Stimulated activated CD4-positive, alpha-beta T cell treated with anti-CD3 and anti-CD28 coated beads, Interleukin-15, amount 100 ng/mL, for 24 hours (primary cell): Measurements from ENCODE around the gene POLR1E.
"Not testable (repeated sequence)": the region's sequence is repeated elsewhere in the genome, so short reads cannot be mapped to it uniquely, and the experiment has no call there.

Experiments
- DNase-seq: peaks from one replicate; pipeline ENCODE4 v3.0.0-alpha.2; 2020

POLR1E gene

DNA sequence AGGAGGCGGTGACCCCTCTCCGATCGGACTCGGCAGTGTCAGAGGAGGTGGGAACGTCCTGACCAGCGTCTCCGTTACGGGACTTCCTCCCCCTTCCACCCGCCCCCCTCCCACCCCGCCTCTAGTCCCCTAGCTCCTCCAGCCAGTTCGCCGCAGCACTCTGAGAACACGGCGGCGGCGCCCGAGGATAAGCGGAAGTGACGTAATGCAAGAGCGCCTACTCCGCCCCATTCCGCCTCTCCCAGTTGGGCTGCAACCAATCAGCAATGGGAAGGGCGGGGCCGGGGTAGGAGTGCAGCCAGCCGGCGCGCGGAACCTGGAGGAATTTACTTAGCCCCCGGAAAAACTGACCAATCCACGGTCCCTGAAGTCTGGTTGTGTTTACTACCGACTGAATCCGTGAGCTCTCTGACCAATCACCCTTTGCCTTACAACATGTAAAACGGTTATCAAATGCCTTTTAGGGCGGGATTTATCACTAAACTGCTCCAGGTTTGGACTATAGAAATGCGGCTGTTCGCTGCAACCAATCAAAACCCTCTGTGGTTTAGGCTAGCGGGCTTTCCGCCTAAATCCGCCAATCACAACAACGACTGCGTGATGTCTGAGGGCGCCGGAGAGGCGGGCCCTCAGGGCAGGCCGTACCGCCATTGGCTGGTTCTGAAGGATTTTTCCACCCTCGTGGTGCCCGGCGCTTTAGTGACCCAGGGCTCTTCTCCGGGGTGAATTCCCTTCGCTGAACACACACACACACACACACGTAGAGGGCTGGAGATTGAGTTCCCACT is 20.3 kb upstream of the POLR1E start, which contains the start of gene ZBTB5:
ZBTB5 (minus strand) TSS at position 202 of the 788 bp plus-strand sequence. CDS start 22,899 bp downstream, outside the sequence.
- DNase-seq: peak; percentile 99

DNA sequence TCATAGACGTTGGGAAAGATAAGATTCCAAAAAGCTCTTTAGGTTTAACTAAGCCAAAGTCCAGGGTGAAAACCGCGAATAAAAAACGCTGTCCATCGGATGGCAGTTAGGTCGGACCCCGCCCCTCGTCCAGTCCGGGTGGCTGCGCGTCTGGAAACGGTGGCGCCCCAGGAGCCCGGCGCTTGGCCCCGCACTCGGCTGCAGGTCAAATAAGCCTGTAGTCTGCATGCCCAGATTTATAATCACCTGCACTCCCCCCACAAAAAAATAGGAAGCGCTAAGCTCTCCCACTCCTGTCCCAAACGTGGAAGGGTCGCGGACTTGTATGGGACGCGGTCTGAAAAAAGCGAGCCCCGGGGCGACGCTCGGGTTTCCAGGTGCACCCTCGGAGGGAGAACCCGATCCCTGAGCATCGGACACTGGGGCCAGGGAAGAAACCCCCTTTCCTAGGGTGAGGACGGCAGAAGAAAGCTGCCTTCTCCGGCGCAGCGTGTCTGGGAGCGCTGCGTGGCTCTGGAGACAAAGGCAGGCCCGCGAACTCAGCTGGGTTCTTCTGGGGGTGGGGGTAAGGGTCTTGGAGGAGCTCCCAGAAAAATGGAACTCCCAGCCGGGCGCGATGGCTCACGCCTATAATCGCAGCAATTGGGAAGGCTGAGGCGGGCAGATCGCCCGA is 19.6 kb upstream of the POLR1E start:
- DNase-seq: peak; percentile 65

DNA sequence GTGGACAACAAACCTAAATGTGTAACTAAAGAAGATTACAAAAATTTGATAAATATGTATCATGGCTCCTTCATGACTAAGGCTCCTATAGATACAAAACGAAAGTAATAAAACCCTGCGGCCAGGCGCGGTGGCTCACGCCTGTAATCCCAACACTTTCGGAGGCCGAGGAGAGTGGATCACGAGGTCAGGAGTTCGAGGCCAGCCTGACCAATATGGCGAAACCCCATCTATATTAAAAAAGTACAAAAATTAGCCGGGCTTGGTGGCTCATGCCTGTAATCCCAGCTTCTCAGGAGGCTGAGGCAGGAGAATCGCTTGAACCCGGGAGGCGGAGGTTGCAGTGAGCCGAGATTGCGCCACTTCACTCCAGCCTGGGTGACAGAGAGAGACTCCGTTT is 18.2 kb upstream of the POLR1E start:
- not testable (repeated sequence) for DNase-seq

DNA sequence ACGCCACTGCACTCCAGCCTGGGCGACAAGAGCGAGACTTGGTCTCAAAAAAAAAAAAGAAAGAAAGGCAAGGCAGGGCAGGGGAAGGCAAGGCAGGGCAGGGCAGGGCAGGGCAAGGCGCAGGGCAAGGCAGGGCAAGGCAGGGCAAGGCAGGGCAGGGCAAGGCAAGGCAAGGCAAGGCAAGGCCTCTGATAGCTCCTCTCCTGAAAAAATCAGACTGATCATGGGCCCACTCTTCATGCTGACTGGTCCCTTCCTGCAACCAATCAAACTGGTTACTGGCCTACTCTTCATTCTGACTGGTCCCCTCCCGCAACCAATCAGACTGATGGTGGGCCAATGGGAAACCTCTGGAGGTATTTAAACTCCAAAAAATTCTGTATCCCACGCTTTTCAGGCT is 17.1 kb upstream of the POLR1E start:
- no peak for DNase-seq

DNA sequence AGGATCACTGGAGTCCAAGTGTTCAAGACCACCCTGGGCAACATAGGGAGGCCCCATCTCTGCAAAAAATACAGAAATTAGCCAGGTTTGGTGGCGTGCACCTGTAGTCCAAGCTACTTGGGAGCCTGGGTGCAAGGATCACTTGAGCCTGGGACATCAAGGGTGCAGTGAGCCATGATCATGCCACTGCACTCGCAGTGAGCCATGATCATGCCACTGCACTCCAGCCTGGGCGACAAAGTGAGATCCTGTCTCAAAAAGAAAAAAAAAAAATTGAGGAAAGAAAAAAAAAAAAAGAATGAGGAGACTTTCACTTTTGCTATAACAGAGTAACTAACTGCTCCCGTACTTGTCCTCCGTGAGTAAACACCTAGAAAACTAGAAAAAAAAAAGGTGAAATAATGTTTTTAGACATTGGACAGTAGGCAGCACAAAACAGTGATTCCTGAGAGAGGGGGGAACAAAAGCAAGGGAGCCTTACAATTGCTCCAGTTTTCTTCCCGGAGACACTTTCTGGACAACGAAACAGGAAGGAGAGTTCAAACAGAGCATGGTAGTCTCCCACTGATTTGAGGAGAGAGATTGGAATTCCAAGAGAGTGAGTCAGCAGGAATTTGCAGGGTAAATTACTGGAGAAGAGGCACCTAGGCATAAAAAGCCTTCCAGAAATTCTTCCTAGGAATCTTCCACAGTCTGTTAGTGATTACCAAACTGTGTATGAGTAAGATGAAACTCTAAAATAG is 13.6 kb upstream of the POLR1E start:
- DNase-seq: no peak

DNA sequence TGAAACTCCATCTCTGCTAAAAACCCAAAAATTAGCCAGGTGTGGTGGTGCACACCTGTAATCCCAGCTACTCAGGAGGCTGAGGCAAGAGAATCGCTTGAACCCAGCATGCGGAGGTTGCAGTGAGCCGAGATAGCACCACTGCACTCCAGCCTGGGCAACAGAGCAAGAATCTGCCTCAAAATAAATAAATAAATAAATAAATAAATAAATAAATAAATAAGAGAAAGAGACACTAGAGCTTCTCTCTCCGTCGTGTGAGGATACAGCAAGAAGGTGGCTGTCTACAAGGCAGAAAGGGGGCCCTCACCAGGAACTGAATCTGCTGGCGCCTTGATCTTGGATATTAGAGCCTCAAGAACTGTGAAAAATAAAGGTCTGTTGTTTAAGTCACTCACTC is 11.8 kb upstream of the POLR1E start:
- not testable (repeated sequence) for DNase-seq

DNA sequence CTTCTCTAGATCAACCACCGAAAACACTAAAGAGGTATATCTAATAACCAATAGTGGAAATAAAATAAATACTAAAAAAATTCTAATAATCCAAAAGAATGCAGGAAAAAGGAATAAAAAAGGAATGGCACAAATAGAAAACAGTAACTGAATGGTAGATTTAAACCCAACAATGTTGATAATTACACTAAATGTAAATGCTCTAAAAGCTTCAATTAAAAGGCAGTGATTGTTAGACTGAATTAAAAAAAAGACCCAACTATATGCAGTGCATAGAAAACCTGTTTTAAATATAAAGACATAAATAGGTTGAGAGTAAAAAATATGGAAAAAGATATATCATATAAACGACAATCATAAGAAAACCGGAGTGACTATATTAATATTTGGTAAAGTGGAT is 11.3 kb upstream of the POLR1E start:
- no peak for DNase-seq

DNA sequence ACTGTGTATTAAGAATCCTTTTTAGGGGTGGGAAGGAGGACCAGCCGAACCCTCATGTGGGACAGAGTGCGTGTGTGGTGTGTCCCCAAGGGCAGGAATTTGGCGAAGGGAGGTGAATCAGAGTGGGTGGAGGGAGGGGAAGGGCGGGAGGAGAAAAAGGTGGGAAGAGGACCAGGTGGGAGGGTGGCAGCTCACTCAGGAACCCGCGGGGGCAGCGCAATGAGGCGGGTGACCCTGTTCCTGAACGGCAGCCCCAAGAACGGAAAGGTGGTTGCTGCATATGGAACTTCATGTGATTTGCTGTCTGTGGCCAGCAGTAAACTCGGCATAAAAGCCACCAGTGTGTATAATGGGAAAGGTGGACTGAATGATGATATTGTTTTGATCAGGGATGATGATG is 8.8 kb upstream of the POLR1E start:
- no peak for DNase-seq

DNA sequence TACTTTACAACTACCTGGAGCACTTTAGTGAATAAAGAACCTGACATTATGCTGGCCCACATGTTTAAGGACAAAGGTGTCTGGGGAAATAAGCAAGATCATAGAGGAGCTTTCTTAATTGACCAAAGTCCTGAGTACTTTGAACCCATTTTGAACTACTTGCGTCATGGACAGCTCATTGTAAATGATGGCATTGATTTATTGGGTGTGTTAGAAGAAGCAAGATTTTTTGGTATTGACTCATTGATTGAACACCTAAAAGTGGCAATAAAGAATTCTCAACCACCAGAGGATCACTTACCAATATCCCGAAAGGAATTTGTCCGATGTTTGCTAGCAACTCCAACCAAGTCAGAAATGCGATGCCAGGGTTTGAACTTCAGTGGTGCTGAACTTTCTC is 8.3 kb upstream of the POLR1E start:
- DNase-seq: not testable (repeated sequence)

DNA sequence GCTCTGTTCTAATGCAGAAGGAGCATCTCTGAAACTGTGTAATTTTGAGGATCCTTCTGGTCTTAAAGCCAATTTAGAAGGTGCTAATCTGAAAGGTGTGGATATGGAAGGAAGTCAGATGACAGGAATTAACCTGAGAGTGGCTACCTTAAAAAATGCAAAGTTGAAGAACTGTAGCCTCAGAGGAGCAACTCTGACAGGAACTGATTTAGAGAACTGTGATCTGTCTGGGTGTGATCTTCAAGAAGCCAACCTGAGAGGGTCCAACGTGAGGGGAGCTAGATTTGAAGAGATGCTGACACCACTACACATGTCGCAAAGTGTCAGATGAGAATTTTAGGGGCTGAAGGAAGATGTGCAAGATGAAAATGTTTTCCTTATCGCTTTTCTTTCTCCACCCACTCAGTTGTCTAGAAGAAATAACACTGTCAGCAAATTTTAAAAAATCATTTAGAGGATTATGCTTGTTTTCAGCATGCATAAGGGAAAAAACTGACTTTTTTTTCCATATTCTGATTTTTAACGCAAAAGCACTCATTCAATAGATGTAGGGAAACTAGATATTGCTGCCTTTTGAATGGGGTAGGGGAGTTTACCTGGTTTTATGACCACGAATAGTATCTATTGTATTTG is 7.6 kb upstream of the POLR1E start:
- not testable (repeated sequence) for DNase-seq

DNA sequence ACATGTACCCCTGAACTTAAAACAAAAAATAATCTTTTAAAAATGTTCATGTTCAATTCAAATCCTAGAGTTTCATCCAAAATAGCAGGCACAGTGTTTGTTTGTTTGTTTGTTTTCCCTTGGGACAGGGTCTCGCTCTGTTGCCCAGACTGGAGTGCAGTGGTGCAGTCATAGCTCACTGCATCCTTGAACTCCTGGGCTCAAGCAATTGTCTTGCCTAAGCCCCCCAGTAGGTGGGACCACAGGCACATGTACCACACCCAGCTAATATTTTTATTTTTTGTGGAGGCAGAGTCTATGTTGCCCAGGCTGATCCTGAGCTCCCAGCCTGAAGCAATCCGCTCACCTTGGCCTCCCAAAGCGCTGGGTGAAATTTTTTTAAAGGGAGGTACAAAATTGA is 5.0 kb upstream of the POLR1E start:
- no peak for DNase-seq

DNA sequence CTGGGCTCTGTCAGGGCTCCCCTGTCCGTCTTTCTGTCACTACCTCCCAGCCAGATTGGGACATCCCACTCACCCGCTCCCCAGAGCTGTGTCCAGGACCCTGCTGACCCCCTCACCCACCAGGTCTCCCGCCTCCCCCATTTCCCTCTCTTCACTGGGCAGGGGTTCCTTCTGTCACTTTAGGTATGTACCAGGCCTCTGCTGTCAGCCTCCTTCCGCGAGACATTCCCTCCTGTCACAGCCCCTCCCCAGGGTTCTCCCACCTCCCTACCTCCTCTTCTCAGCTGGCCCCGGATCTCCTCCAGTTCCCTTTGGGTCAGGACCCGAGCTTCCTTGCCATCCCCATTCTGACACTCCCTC is 488 bp downstream of the POLR1E start:
- DNase-seq: no peak

DNA sequence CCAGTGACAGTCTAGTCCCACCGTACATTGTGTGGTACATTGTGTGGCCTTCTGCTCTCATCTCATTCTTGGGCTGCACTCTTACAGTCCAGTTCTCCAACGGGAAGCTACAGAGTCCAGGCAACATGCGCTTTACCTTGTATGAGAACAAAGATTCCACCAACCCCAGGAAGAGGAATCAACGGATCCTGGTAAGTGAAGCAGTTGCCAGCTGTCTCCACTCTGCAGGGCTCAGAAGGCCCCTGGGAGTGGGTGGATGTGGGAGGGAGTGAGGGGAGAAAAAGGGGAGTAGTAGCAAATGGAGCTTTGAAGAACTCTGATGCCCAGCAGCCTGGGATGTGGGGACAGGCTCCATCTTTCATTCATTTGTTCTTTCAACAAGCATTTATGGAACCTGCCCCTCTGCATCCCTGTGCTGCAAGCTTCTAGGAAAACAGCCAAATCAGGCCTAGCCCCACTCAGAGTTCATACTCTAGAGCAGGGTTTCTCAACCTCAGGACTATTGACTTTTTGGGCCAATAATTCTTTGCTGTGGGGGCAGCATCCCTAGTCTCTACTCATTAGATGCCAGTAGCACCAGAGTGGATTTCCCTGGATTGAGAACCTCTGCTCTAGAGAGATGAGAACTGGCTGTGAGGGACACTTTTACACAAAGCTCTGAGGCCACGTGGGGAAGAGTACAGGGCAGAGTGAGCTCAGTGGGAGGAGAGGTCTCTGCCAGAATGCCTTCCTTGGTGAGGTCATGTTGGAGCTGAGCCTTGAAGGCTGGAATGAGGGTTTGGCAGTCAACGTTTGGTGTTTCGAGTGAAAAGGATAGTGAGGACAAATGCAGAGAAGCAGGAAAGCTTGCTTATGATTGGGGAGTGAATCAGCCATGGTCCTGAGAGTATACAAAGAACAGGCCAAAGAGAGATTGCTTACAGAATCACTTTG is 1.1 kb downstream of the POLR1E start:
- no peak for DNase-seq

DNA sequence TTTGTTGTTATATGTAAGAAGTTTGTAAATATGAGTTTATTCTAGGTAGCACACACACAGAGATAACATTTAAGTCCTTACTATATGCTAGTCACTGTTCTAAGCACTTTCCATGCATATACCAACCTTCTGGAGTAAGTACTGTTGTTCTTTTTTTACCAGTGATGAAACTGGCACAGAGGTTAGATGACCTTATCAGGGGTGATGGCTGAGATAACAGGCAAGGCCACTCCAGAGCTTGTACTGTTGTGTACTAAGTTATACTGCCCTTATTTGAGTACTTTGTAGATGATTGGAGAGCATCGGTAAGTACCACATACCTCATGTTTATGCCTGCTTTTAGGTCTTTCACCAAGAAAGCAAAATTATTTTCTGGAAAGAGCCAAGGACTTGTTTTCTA is 6.2 kb downstream of the POLR1E start:
- no peak for DNase-seq

DNA sequence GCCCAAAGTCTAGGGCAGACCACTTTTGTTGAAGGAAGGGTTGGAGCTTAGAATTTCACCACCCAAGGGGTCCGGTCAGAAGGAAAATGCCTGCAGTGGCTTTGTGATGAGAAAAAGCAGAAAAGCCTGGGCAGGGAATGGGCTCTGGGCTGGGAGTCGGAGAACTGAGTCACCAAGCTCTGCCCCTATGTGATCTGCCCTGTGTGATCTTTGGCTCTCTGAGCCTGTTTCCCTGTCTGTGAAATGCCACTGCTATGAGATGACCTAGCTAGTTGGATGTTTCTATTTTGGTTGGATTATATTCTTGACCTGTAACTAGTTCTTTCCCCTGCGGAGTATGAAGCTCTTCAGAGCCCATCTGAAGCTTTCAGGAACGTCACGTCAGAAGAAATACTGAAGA is 9.8 kb downstream of the POLR1E start:
- DNase-seq: no peak

DNA sequence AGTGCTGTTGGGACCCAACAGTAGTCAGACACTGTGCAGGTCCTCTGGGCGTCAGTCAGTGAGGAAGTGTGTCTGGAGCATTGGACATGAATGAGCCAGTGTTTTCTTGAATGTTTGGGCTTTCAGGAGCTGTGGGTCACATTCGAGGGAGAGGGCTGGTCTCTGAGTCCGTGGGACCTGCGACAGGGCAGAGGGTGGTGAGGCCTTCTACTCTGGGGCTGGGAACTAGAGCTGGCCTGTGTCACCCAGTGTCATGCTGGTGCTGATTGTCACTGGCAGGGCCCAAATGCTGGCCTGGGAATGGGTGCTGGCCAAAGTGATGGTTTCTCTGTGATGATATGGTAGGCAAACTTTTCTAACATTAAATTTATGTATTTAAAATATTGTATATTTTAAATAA is 10.3 kb downstream of the POLR1E start:
- DNase-seq: no peak

DNA sequence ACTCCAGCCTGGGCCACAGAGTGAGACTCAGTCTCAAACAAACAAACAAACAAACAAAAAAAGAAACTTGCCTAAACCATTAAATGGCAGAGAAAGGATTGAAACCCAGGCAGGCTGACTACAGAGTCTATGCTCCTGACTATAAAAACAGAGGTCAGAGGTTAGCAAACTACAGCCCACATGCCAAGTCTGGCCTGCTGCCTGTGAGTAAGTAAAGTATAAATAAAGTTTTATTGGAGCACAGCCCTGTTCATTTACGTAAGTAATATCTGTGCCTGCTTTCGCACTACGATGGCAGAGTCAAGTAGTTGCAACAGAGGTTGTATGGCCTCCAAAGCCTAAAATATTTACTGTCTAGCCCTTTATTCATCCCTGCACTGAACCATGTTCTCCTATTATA is 11.6 kb downstream of the POLR1E start:
- DNase-seq: no peak

DNA sequence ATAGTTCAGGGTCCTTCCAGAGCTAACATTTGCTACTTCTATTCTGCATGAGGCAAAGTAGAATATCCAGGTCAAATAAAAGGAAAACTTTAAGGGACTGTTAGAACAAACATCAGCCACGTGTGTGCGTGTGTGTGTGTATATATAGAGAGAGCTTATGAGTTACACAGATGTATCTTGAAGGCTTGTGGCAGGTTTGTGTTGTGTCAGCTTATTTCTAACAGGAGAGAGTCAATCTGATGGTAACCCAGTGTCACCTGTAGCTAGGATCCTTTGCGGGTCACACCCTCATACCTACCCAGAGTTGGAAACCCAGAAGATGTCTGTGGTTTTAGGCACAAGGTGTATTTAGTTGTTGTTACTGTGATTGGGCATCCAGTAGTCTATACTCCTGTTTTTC is 12.7 kb downstream of the POLR1E start:
- no peak for DNase-seq

DNA sequence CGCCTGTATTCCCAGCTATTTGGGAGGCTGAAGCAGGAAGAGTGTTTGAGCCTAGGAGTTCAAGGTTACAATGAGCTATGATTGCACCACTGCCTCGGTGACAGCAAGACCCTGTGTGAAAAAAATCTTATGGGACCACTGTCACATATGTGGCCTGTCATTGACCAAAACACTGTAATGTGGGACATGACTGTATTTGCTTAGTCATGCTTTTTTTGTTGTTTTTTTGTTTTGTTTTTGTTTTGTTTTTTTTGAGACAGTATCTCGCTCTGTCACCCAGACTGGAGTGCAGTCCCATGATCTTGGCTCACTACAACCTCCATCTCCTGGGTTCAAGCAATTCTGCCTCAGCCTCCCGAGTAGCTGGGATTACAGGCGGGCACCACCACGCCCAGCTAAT is 13.5 kb downstream of the POLR1E start:
- DNase-seq: no peak

DNA sequence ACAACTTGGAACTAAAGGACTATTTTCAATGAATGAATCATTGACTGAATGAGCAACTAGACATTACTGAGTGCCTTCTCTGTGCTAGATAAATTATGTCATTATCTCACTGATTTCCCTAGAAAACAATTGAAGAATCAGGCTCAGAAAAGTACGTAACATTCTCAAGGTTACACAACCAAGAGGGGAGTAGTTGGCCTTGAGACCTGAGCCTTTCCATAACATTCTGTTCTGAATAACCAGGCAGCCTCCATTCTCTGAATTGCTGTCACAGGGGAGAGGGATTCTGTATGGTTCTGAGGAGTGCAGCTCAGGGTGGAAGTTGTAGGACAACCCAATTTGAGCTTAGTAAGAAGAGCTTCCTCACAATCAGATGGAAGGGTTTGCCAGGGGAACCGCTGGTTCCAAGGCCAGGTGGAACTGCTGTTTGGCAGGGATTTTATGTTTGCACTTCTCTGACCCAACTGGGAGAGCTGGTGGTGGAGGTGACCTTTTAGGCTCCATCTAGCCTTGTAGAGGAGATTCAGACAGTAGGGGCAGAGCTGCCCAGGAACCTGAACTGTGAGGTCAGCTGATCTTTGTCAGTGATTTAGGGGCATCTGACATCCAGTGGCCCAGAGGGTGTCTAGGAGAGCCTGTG is 16.3 kb downstream of the POLR1E start:
- no peak for DNase-seq

DNA sequence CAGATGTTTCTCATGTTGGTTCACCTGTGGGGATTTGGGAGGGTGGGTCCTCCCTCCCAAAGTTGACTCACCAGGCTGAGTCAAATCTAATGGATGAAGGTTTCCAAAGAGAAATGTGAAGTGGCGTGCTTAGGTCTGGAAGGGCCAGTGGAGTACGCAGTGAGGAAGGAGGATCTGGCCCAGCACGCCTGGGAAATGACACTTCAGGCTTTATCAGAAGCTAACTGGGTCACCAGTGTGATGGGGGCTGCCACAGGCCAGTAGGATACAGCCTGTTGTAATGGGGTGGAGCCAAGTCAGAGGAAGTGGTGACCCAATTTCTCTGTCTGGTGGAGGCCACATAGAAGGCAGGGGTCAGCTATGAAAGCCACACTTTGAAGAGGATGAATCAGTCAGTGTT is 18.0 kb downstream of the POLR1E start:
- DNase-seq: no peak

DNA sequence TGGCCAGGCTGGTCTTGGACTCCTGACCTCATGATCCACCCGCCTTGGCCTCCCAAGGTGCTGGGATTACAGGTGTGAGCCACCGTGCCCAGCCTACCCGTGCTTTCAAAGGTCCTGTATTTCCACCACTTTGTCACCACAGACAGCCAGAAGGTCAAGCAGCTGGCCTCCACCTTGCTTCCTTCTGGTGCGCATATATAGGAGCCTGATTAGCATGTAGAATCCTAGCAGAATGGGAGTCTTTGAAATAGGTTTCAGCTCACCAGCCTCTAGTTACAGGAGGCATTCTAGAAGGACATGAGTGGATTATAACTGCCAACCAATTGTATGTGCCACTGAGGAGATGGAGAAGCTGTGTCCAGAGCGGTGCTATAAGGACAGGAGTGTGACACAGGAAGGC is 18.9 kb downstream of the POLR1E start:
- DNase-seq: no peak
